HG03575 (cell line): ENCODE measurements around the gene LRRK1.

ENCODE experiments used
- ATAC-seq: cut with Tn5 transposase; IDR thresholded peaks from one replicate; pipeline ENCODE4 v1.9.1; 2021; ENCODE audit not compliant: unreplicated experiment, insufficient number of reproducible peaks, low FRiP score; ENCODE audit errors: extremely low read depth

Gene LRRK1

GRCh38 chr15:100890850-100891249 is 28.3 kb upstream of the LRRK1 start:
- no peak for ATAC-seq

GRCh38 chr15:100891307-100892012 is 27.7 kb upstream of the LRRK1 start:
- ATAC-seq, result no peak

GRCh38 chr15:100892013-100892355 is 27.2 kb upstream of the LRRK1 start:
- ATAC-seq, result no peak

GRCh38 chr15:100893261-100893963 is 25.7 kb upstream of the LRRK1 start:
- ATAC-seq, result no peak

GRCh38 chr15:100893964-100894295 is 25.2 kb upstream of the LRRK1 start:
- ATAC-seq, result no peak

GRCh38 chr15:100895721-100896120 is 23.4 kb upstream of the LRRK1 start:
- no peak for ATAC-seq

GRCh38 chr15:100897221-100898151 is 21.7 kb upstream of the LRRK1 start:
- no peak for ATAC-seq

GRCh38 chr15:100898152-100898490 is 21.0 kb upstream of the LRRK1 start:
- ATAC-seq, result no peak

- ATAC-seq, result no peak
Measured at GRCh38 chr15:100898661-100899462, 20.3 kb upstream of the LRRK1 start.

GRCh38 chr15:100899601-100900000 is 19.6 kb upstream of the LRRK1 start:
- ATAC-seq, result no peak

- ATAC-seq, result no peak
Measured at GRCh38 chr15:100900136-100900794, 18.9 kb upstream of the LRRK1 start.

- ATAC-seq, result no peak
Measured at GRCh38 chr15:100900795-100901169, 18.4 kb upstream of the LRRK1 start.

- no peak for ATAC-seq
Measured at GRCh38 chr15:100901296-100901695, 17.9 kb upstream of the LRRK1 start.

GRCh38 chr15:100901702-100902435 is 17.3 kb upstream of the LRRK1 start:
- ATAC-seq, result no peak

- ATAC-seq, result no peak
Measured at GRCh38 chr15:100902436-100903167, 16.6 kb upstream of the LRRK1 start.

GRCh38 chr15:100903168-100903554 is 16.0 kb upstream of the LRRK1 start:
- ATAC-seq, result no peak

GRCh38 chr15:100905850-100906249 is 13.3 kb upstream of the LRRK1 start:
- no peak for ATAC-seq

- ATAC-seq, result no peak
Measured at GRCh38 chr15:100908466-100908865, 10.7 kb upstream of the LRRK1 start.
